ENCODE data around the gene MXD3.
A peak's percentile ranks its signal among the peaks of the same experiment; 100 is the strongest.

MXD3 gene

DNA sequence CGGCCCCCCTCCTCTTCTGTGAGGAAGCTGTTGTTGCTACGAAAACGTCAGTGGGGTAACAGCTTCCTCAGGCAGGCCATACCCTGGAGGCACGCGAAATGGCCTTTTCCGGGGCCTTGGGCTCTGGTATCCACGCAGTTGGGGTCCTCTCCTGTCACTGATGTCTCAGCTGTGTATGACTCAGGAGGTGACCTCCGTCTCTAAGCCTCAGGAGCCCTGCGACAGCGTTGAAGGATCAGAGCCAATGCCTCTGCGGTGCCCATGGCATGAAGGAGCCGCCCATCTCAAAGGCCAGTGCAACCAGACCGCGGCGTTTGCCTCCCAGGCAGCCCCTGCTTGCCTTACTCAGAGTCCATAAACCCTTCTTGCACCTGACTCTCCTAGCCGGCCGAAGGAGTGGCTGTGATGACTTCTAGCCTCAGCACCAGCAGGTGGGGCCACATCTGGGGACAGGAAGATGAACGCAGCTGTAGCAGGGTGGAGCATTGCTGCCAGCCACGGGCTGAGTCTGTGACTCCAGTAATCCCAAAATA, 1.0 kb upstream of the MXD3 start:
- H3K4me3 ChIP-seq (ENCODE audit: low read depth, low read length): peak overlapping the region; percentile 49
- no peak for DNase-seq (ENCODE audit: low read depth)
- TF ChIP-seq, protein P1, sequence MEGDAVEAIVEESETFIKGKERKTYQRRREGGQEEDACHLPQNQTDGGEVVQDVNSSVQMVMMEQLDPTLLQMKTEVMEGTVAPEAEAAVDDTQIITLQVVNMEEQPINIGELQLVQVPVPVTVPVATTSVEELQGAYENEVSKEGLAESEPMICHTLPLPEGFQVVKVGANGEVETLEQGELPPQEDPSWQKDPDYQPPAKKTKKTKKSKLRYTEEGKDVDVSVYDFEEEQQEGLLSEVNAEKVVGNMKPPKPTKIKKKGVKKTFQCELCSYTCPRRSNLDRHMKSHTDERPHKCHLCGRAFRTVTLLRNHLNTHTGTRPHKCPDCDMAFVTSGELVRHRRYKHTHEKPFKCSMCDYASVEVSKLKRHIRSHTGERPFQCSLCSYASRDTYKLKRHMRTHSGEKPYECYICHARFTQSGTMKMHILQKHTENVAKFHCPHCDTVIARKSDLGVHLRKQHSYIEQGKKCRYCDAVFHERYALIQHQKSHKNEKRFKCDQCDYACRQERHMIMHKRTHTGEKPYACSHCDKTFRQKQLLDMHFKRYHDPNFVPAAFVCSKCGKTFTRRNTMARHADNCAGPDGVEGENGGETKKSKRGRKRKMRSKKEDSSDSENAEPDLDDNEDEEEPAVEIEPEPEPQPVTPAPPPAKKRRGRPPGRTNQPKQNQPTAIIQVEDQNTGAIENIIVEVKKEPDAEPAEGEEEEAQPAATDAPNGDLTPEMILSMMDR (IDR thresholded peaks at IDR 0.05; ENCODE audit: low read depth, low read length, missing control alignments): no peak

DNA sequence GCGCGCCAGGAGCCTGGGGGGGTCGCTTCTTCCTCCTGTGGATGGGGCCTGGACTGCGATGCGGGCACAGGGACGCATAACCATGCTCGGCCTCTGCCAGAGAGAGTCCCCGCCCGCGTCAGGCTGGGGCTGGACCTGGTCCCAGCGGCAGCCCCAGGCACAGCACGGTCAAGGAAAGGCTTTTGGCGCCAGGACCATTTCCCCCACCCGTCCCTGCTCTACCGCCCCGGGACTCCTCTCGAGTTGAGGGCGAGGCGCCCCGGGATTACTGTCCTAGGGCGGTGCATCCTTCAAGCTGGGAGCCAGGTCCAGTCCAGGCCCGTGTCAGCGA, 341 bp downstream of the MXD3 start:
- H3K4me3 ChIP-seq (ENCODE audit: low read depth, low read length): peak overlapping the region; percentile 77
- no peak for DNase-seq (ENCODE audit: low read depth)
- TF ChIP-seq, protein P1 (IDR thresholded peaks at IDR 0.05; ENCODE audit: low read depth, low read length, missing control alignments): no peak

GRCh38 chr5:177310757-177311391, 824 bp downstream of the MXD3 start:
- TF ChIP-seq, protein P1 (IDR thresholded peaks at IDR 0.05; ENCODE audit: low read depth, low read length, missing control alignments): no peak
- DNase-seq (ENCODE audit: low read depth): no peak
- peak overlapping the region; percentile 77 for H3K4me3 ChIP-seq (ENCODE audit: low read depth, low read length)

DNA sequence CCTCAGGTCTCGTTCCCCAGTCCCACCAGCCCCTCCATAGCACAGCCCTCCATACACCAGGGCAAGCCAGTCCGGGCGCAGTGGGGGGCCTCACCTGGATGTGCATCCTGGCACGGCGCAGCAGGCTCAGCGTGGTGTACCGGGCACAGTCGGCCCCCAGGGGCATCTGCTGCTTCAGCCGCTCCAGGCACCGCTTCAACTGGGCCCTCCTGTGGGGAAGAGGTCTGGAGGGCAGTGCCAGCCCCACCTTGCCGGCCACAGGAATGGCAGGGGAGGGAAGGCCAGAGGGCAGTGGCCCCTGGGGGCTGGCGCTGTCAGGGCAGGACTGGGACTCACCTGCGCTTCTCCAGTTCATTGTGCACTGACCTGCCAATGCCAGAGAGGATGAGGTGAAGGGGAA, 1.4 kb downstream of the MXD3 start:
- no peak for DNase-seq (ENCODE audit: low read depth)
- H3K4me3 ChIP-seq (ENCODE audit: low read depth, low read length): peak overlapping the region; percentile 77
- TF ChIP-seq, protein P1 (IDR thresholded peaks at IDR 0.05; ENCODE audit: low read depth, low read length, missing control alignments): no peak

DNA sequence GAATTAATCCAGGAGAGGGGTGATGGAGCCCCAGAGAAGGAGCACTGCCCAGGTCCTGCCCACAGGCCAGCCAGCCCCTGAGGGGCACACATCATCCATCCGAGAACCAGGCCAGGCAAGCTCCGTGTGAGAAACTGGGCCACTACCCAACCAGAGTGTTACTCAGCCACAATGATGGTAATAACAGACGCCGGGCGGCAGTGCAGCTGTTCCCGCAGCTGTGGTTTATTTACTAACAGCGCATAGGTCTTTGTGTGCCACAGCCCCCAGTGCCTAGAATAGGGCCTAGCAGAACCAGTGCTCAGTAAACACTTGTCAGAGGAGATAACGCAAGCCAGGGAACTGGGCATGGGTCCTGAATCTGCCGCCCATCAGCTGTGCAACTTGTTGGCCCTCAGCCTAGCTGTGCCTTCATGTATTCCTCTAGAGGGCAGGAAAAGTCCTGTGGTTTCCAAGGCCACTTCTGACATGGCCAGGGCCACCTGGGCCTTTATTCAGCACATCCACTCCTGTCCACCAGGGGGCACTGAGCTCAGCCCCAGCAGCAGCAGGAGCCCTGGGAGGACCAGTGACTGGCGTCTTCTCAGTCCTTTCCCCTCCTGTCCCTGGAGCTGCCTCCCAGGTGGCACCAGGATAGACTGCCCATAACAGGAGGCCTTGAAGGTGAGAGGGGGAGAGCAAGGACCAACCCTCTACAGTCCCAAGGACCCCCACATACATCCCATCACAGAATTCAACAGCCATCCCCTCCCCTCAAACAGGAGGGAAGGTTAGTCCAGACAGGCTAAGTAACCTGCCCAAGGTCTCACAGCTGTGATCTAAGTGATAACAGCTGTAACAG, 2.1 kb downstream of the MXD3 start:
- no peak overlapping the region for H3K4me3 ChIP-seq (ENCODE audit: low read depth, low read length)
- no peak for DNase-seq (ENCODE audit: low read depth)
- TF ChIP-seq, protein P1 (IDR thresholded peaks at IDR 0.05; ENCODE audit: low read depth, low read length, missing control alignments): peak; percentile 94

DNA sequence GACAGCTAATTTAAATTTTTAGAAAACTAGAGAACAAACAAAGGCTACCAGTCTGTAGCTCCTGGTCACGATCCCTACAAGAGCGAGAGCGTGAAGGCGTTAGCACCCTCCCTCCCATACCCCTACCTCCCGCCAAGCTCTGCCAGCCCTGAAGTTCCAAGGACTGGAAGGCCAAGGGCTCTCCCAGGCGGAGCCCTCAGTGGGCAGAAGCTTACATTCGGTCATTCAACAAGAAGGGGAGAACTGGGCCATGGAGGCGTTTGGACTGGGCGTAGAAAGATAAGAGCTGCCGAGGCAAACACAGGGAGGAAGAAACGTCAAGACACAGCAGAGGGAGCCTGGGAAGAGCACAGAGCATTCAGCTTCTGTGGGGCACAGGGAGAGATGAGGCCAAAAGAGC, 3.0 kb downstream of the MXD3 start:
- TF ChIP-seq, protein P1 (IDR thresholded peaks at IDR 0.05; ENCODE audit: low read depth, low read length, missing control alignments): no peak
- no peak overlapping the region for H3K4me3 ChIP-seq (ENCODE audit: low read depth, low read length)
- DNase-seq (ENCODE audit: low read depth): no peak
